Gastrocnemius medialis (tissue), 4 donors: ENCODE results near the gene KRT33A.

Experiments used
- CTCF ChIP-seq, 5 experiments: fragments of 450-650 bp in 3 of 5; fragments of 200-600 bp in 2 of 5; sonication (generic) in 2 of 5; IDR thresholded peaks in 4 of 5; conservative IDR thresholded peaks in 1 of 5; 1 replicate in 4 of 5; 2 replicates in 1 of 5; pipeline ENCODE4 v1.5.1; 2016 to 2019; ENCODE audit warnings: antibody characterized with exemption in 5 of 5, mild to moderate bottlenecking in 3 of 5, moderate library complexity in 3 of 5
- POLR2A ChIP-seq, 2 donors: fragments of 450-650 bp; IDR thresholded peaks; one replicate each; pipeline ENCODE4 v1.6.1; 2017; ENCODE audit warnings: antibody characterized with exemption in 2 of 2, mild to moderate bottlenecking in 2 of 2, moderate library complexity in 2 of 2

DNA sequence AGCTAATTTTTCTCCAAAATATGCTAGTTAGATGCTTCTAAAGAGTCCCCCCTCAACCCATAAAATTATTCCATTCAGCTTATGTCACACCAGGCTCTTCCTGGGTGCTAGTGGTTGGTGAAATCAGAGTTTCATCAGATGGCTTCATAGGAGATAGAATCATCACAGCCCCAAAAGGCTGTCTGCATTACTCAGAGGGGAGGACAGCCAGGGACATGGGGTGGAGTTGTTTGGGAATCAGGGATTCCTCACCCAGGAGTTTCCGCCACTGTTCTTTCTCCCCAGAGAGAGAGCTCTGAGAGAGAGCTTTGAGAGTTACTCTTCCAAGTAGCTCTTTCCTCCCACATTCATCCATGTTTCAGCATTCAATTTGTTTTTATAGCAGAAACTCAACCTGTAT is 31.8 kb upstream of the KRT33A start:
- no peak for TF ChIP-seq CTCF (IDR thresholded peaks at IDR 0.05 in 4 of 5, conservative IDR thresholded peaks at IDR 0.05 in 1 of 5)
- no peak for TF ChIP-seq POLR2A (IDR thresholded peaks at IDR 0.05)
